Ishikawa (cell line): ENCODE measurements around the gene ALAD.

Source experiments
- CEBPB ChIP-seq: IDR thresholded peaks from 2 replicates; pipeline ENCODE4 v1.6.1; 2012
- CREB1 ChIP-seq: IDR thresholded peaks from 2 replicates; pipeline ENCODE4 v1.6.1; 2012; ENCODE audit warnings: low read depth
- EGR1 ChIP-seq: IDR thresholded peaks from 2 replicates; pipeline ENCODE4 v1.6.1; 2012
- EP300 ChIP-seq: IDR thresholded peaks from 2 replicates; pipeline ENCODE4 v1.6.1; 2012; ENCODE audit warnings: borderline replicate concordance
- FOXM1 ChIP-seq: IDR thresholded peaks from 2 replicates; pipeline ENCODE4 v1.6.1; 2012; ENCODE audit warnings: low read depth, borderline replicate concordance
- NFIC ChIP-seq: IDR thresholded peaks from 2 replicates; pipeline ENCODE4 v1.6.1; 2012
- RAD21 ChIP-seq: IDR thresholded peaks from 2 replicates; pipeline ENCODE4 v1.6.1; 2012; ENCODE audit warnings: low read depth
- REST ChIP-seq: IDR thresholded peaks from 2 replicates; pipeline ENCODE4 v1.6.1; 2012; ENCODE audit warnings: low read depth, mild to moderate bottlenecking
- TAF1 ChIP-seq: IDR thresholded peaks from 2 replicates; pipeline ENCODE4 v1.6.1; 2012; ENCODE audit warnings: low read depth, mild to moderate bottlenecking
- TCF12 ChIP-seq: IDR thresholded peaks from 2 replicates; pipeline ENCODE4 v1.6.1; 2012; ENCODE audit warnings: low read depth
- TEAD4 ChIP-seq: IDR thresholded peaks from 2 replicates; pipeline ENCODE4 v1.6.1; 2012
- YY1 ChIP-seq: IDR thresholded peaks from 2 replicates; pipeline ENCODE4 v1.6.1; 2012; ENCODE audit warnings: low read depth
- ZBTB7A ChIP-seq: IDR thresholded peaks from 2 replicates; pipeline ENCODE4 v1.6.1; 2012; ENCODE audit warnings: low read depth
- TF ChIP-seq, protein P1 (sequence below): IDR thresholded peaks from 2 replicates; pipeline ENCODE4 v1.6.1; 2012
- TF ChIP-seq, protein P2 (sequence below): IDR thresholded peaks from 2 replicates; pipeline ENCODE4 v1.6.1; 2012

The ALAD gene

DNA sequence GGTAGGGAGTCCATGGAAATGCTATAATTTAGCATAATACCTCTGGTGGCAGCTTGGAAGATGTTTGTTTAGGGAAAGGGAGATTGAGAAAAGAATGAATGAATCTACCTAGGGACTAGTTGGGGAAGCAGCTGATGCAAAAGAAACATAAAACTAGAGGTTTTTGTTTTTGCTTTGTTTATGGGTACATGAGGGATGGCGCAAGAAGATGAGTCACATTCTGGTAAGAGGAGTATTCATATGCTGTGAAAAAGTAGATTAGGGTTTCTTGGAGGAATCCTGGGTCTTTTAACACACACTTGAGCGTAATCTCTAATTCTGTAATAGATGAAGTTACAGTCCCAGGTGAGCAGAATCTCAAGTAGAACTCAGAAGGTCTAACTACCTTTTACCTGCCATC lies 26.5 kb upstream of the ALAD start:
- TF ChIP-seq, protein P1, sequence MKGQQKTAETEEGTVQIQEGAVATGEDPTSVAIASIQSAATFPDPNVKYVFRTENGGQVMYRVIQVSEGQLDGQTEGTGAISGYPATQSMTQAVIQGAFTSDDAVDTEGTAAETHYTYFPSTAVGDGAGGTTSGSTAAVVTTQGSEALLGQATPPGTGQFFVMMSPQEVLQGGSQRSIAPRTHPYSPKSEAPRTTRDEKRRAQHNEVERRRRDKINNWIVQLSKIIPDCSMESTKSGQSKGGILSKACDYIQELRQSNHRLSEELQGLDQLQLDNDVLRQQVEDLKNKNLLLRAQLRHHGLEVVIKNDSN: no peak
- TF ChIP-seq EGR1: no peak
- TF ChIP-seq NFIC: no peak
- TF ChIP-seq YY1: no peak
- TF ChIP-seq TEAD4: no peak
- TF ChIP-seq, protein P2, sequence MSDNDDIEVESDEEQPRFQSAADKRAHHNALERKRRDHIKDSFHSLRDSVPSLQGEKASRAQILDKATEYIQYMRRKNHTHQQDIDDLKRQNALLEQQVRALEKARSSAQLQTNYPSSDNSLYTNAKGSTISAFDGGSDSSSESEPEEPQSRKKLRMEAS: no peak
- no peak for TF ChIP-seq ZBTB7A
- no peak for TF ChIP-seq TAF1
- no peak for TF ChIP-seq CREB1
- no peak for TF ChIP-seq REST
- no peak for TF ChIP-seq CEBPB
- no peak for TF ChIP-seq EP300
- TF ChIP-seq RAD21: no peak
- no peak for TF ChIP-seq TCF12
- TF ChIP-seq FOXM1: no peak

- TF ChIP-seq, protein P1: no peak
- TF ChIP-seq, protein P2: no peak
- TF ChIP-seq YY1 (no peak), ZBTB7A (no peak), CREB1 (no peak), CEBPB (no peak), TEAD4 (no peak), EGR1 (no peak), REST (no peak), RAD21 (no peak), TCF12 (no peak)
These were observed 25.6 kb upstream of the ALAD start for GRCh38 chr9:113426701-113427100.

- TF ChIP-seq TAF1 (no peak), NFIC (no peak), EP300 (no peak), EGR1 (no peak), RAD21 (no peak), FOXM1 (no peak), YY1 (no peak), ZBTB7A (no peak), TCF12 (no peak)
- TF ChIP-seq, protein P1: no peak
- TF ChIP-seq, protein P2: no peak
These were observed 24.0 kb upstream of the ALAD start for GRCh38 chr9:113425072-113425471.

GRCh38 chr9:113421726-113422125 lies 20.6 kb upstream of the ALAD start:
- TF ChIP-seq, protein P2: no peak
- no peak for TF ChIP-seq REST
- TF ChIP-seq, protein P1: no peak
- no peak for TF ChIP-seq YY1
- TF ChIP-seq TCF12: no peak
- TF ChIP-seq TAF1: no peak
- no peak for TF ChIP-seq FOXM1
- no peak for TF ChIP-seq CEBPB
- TF ChIP-seq EGR1: no peak
- TF ChIP-seq ZBTB7A: no peak
- TF ChIP-seq CREB1: no peak
- no peak for TF ChIP-seq RAD21
- no peak for TF ChIP-seq TEAD4
- TF ChIP-seq NFIC: no peak
- TF ChIP-seq EP300: no peak
